Esophagus muscularis mucosa (tissue), 4 donors: ENCODE measurements around the gene ARL2.

ENCODE experiments used
- EP300 ChIP-seq: sonication (generic); formaldehyde crosslinking; IDR thresholded peaks from one replicate; pipeline ENCODE4 v1.6.1; 2017; ENCODE audit warnings: antibody characterized with exemption
- POLR2AphosphoS5 ChIP-seq, 2 donors: sonication (generic); formaldehyde crosslinking; IDR thresholded peaks; one replicate each; pipeline ENCODE4 v1.6.1; 2017; ENCODE audit warnings: antibody characterized with exemption in 2 of 2
- TF ChIP-seq, protein P1 (sequence below), 3 experiments: fragments of 200-600 bp in 2 of 3; fragments of 450-650 bp in 1 of 3; sonication (generic) in 2 of 3; IDR thresholded peaks; one replicate each; pipeline ENCODE4 v1.5.1; 2017 to 2019; ENCODE audit warnings: antibody characterized with exemption in 3 of 3, mild to moderate bottlenecking in 2 of 3, moderate library complexity in 1 of 3

DNA sequence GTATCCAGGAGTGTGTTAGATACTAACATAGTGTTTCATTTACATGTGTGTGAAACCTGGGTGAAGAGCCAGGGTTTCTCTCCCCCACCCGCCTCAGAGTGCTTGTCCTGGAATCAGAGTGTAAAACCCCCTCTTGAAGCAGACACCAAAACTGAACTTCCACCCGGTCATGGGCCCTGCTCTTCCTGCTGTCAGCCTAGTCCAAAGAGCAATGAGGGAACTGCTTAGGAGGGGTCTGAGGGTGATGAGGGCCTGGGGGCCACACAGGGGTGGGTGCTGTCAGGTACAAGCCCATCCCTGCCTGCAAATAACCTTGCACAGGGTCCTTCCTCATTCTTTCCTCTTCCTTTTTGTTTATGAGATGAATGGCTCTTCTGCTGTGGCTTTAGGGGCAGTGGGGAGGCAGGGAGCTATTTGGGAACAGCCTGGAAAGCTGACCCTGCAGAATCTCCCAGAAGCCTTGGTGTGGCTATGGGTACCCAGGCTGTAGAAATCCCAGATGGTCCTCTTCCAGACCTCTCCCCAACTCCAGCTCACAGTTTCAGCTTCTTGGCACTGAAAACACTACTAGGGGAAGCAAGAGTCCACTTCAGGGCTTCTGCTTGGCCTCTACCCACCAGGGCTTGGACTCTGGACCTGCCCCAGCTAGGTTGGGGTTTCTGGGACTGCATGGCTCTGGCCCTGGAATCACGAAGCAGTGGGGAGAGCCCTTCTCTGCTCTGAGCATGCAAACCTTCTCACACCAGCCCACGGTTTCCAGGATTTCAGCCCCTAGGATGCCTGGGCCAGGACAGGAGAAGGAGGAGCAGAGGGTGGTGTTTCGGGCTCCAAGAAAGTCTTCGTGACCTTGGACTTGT is 25.7 kb upstream of the ARL2 start:
- TF ChIP-seq, protein P1, sequence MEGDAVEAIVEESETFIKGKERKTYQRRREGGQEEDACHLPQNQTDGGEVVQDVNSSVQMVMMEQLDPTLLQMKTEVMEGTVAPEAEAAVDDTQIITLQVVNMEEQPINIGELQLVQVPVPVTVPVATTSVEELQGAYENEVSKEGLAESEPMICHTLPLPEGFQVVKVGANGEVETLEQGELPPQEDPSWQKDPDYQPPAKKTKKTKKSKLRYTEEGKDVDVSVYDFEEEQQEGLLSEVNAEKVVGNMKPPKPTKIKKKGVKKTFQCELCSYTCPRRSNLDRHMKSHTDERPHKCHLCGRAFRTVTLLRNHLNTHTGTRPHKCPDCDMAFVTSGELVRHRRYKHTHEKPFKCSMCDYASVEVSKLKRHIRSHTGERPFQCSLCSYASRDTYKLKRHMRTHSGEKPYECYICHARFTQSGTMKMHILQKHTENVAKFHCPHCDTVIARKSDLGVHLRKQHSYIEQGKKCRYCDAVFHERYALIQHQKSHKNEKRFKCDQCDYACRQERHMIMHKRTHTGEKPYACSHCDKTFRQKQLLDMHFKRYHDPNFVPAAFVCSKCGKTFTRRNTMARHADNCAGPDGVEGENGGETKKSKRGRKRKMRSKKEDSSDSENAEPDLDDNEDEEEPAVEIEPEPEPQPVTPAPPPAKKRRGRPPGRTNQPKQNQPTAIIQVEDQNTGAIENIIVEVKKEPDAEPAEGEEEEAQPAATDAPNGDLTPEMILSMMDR (IDR thresholded peaks at IDR 0.05), result no peak
- TF ChIP-seq POLR2AphosphoS5 (IDR thresholded peaks at IDR 0.05) (no peak), EP300 (no peak)
